HUDEP-2 (cell line): ENCODE measurements around the gene CFP.

Experiments used
- DNase-seq, 76 experiments: peaks; one replicate each; lab custom pipeline; 2025; ENCODE audit not compliant: unreplicated experiment in 76 of 76; lab: John Stamatoyannopoulos, UW

Gene CFP

GRCh38 chrX:47643926-47644325, 14.2 kb upstream of the CFP start:
- DNase-seq: peak in 9 of 76 experiments; percentile 0 to 23 (median 1)

- DNase-seq: no peak
These were observed 9.1 kb upstream of the CFP start for GRCh38 chrX:47638816-47639215.

GRCh38 chrX:47637546-47638195, 7.9 kb upstream of the CFP start:
- DNase-seq: peak in 17 of 76 experiments; percentile 1 to 69 (median 53)

GRCh38 chrX:47634871-47635575, 5.3 kb upstream of the CFP start:
- DNase-seq: no peak

- no peak for DNase-seq
These were observed 4.2 kb upstream of the CFP start for GRCh38 chrX:47633689-47634590.

GRCh38 chrX:47632666-47633065, 2.9 kb upstream of the CFP start:
- DNase-seq: no peak

- no peak for DNase-seq
These were observed 1.9 kb upstream of the CFP start for GRCh38 chrX:47631676-47632075.

- DNase-seq: no peak
These were observed 748 bp downstream of the CFP start for GRCh38 chrX:47628982-47629381.

GRCh38 chrX:47625365-47625764, 4.4 kb downstream of the CFP start:
- DNase-seq: no peak

- DNase-seq: peak in 10 of 76 experiments; percentile 2 to 27 (median 6)
These were observed 6.1 kb downstream of the CFP start for GRCh38 chrX:47623540-47624027.

- no peak for DNase-seq
These were observed 7.9 kb downstream of the CFP start for GRCh38 chrX:47621851-47622250.

- no peak for DNase-seq
These were observed 9.4 kb downstream of the CFP start for GRCh38 chrX:47620303-47620685.

- DNase-seq: peak in 71 of 76 experiments; percentile 2 to 82 (median 56)
These were observed 10.0 kb downstream of the CFP start, which contains the start of gene SYN1 for GRCh38 chrX:47619486-47620302. SYN1 (minus strand) TSS chrX:47619857; CDS start chrX:47619728, 129 bp downstream.

GRCh38 chrX:47618923-47619485, 10.7 kb downstream of the CFP start:
- no peak for DNase-seq

GRCh38 chrX:47614618-47615017, 15.1 kb downstream of the CFP start:
- no peak for DNase-seq

- DNase-seq: peak in 3 of 76 experiments; percentile 0 to 5 (median 1)
These were observed 16.6 kb downstream of the CFP start for GRCh38 chrX:47613082-47613481.

GRCh38 chrX:47612418-47612817, 17.3 kb downstream of the CFP start:
- DNase-seq: no peak

- no peak for DNase-seq
These were observed 17.8 kb downstream of the CFP start for GRCh38 chrX:47611926-47612325.

GRCh38 chrX:47611489-47611888, 18.2 kb downstream of the CFP start:
- DNase-seq: no peak

- DNase-seq: no peak
These were observed 19.2 kb downstream of the CFP start for GRCh38 chrX:47610511-47610910.
